ENCODE results near the gene MORN1.

MORN1 gene

DNA sequence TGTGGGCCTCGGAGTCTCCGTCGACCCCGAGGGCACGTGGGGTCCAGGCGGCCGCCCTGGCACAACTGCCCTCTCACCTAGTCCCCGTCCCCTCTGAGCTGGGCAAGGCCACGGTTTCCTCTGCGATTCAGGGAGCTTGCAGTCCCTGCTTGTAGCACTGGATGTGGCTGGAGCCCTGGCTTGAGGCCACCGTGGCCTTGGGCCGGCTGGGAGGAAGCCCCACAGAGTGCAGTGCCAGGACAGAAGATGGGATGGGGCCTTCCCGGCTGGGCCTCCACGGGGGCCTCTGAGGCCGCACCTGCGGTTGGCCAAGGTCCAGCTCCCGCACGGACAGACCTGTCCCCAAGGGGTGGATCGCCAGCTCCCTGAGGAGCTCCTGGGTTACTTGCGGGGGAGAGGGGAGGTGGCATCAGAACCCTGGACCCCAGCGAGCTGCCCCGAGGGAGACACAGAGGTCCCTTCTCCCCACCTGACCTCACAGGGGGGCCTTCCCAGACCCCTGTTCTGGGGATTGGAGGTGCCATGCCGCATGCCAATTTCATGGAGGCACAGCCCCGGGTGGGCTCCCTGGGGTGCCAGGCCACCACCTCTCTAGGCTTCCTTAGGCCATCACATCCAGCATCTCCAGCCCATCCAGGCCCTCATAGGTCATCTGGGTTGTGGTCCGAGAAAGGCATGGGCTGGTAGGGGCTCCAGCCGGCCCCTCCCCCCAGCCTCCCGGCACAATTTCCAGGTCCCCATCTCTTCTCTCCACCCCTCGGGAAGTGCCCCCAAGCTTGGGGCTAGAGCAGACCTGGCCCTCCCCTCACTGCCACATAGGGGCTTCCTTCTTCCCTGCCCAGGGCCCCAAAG lies 80.8 kb downstream of the MORN1 start:
- TF ChIP-seq, protein P1, sequence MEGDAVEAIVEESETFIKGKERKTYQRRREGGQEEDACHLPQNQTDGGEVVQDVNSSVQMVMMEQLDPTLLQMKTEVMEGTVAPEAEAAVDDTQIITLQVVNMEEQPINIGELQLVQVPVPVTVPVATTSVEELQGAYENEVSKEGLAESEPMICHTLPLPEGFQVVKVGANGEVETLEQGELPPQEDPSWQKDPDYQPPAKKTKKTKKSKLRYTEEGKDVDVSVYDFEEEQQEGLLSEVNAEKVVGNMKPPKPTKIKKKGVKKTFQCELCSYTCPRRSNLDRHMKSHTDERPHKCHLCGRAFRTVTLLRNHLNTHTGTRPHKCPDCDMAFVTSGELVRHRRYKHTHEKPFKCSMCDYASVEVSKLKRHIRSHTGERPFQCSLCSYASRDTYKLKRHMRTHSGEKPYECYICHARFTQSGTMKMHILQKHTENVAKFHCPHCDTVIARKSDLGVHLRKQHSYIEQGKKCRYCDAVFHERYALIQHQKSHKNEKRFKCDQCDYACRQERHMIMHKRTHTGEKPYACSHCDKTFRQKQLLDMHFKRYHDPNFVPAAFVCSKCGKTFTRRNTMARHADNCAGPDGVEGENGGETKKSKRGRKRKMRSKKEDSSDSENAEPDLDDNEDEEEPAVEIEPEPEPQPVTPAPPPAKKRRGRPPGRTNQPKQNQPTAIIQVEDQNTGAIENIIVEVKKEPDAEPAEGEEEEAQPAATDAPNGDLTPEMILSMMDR (IDR thresholded peaks at IDR 0.05; ENCODE audit: low read depth, low read length) = no peak
- H3K4me3 ChIP-seq (ENCODE audit: low read depth, low read length) = no peak overlapping the region

DNA sequence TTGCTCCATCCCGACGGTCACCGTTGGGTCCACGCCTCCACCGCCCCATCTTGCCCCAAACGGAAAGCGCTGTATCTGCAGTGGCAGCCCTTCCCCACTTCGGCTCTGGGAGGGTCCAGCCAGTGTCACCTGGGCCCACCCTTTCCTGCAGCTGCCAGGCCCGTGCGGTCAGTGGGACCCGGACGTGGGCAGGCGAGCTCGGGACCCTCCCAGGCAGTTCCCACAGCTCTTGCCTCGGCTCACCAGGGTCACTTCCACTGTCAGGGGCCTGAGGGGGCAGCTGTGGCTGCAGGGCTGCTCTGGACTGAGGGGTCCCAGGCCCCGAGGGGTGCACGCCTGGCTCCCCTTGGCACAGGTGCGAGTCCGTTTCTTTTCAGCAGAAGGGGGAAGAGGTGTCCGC lies 82.5 kb downstream of the MORN1 start:
- TF ChIP-seq, protein P1 (IDR thresholded peaks at IDR 0.05; ENCODE audit: low read depth, low read length) = no peak
- no peak overlapping the region for H3K4me3 ChIP-seq (ENCODE audit: low read depth, low read length)

DNA sequence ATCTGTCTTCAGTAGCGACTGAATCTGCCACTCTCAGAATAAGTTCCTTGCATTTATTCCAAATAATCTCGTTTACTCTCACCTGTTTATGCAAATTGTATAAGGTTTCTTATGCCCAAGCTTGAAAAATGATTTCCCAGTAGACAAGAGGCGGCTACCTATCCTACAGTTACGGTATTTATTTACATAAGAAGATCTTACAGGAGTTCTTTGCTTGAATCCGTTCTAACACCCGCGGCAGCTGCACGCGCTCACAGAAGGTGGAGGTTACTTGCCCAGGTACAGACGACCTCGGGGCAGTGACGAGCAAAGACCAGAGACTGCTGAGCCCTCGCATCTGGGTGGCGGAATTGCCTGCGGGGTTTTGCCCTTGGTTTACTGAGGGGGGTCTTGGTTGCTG lies 83.4 kb downstream of the MORN1 start:
- TF ChIP-seq, protein P1 (IDR thresholded peaks at IDR 0.05; ENCODE audit: low read depth, low read length) = no peak
- no peak overlapping the region for H3K4me3 ChIP-seq (ENCODE audit: low read depth, low read length)

DNA sequence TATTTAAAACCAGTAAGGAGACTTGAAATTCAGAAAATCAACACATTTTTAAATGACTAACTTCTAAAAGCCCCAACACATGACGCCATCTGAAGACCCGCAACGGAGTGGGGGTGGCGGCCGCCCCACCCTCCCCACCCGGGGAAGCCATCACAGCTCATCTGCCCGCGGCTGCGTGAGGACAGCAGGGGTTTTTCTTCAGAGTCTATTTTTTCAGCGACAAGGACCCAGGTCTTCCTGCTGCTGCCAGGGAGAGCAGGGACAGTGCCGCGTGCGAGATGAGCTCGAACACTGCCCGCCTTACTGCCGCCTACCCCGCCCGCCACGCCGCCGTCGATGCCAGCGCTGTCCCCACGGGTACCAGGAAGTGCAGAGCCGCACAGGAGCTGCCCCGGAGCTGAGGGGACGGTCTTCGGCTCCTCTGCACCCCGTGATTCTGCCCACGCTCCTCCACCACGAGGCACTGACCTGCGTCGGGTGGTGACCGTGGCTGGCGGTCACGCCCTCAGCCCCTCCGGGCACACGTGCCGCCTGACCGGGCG lies 84.2 kb downstream of the MORN1 start:
- TF ChIP-seq, protein P1 (IDR thresholded peaks at IDR 0.05; ENCODE audit: low read depth, low read length) = no peak
- H3K4me3 ChIP-seq (ENCODE audit: low read depth, low read length) = no peak overlapping the region

DNA sequence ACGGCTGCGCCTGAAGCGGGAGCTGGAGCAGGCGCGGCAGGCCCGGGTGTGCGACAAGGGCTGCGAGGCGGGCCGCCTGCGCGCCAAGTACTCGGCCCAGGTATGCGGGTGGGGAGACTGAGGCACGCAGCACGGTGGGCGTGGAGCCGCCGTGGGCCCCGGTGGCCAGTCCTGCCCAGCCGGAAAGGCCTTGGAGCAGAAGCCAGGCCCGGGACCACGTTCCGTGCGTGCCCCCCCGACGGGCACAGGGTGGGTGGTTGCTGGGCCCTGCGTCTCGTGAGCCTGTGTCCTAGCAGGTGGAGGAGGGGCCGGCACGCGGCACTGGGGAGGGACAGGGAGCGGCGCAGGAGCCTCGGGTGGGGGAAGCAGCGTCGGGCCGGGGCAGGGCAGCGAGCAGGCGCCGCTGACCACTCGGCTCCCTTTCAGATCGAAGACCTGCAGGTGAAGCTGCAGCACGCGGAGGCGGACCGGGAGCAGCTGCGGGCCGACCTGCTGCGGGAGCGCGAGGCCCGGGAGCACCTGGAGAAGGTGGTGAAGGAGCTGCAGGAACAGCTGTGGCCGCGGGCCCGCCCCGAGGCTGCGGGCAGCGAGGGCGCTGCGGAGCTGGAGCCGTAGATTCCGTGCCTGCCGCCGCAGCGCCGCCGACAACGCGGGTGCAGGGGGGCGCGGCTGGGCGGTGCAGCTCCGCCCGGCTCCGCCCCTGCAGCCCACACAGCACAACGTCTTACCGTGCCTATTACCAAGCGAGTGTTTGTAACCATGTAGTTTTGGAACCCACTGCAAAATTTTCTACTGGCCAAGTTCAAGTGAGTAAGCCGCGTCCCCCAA lies 85.0 kb downstream of the MORN1 start:
- no peak overlapping the region for H3K4me3 ChIP-seq (ENCODE audit: low read depth, low read length)
- TF ChIP-seq, protein P1 (IDR thresholded peaks at IDR 0.05; ENCODE audit: low read depth, low read length) = no peak

DNA sequence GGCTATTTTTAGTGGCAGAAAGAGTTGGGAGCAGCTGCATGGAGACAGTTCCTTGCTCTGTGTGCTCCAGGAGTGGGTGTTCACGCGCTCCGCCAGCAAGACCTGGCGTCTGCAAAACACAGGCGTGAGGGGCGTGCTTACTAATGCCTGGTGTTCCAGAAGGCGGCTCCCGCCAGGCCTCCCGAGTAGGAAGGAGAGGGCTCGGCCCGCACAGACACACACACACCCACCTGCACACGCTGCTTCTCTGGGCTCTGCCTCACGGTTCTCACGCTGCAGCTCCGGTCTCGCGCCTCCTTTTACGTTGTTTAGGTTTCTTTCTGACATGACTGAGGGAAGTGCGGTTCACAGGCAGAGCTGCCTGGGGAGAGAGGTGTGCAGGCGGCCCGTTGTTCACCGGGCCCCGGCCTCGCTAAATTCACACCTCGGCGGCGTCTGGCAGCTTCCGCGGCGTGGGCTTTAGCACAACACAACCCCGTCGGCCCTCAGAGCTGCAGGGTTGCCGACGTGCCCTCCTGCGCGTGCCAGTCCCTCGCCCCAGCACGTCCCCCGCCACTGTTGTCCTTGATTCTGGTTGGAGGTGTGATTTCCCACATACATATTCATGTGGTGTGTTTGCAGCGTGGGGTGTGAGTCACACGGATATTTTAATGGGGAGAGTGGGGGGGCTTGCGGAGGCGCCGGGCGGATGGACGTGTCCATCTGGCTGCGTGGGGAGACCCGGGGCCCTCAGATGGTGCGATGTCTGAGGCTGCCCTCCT lies 86.3 kb downstream of the MORN1 start:
- TF ChIP-seq, protein P1 (IDR thresholded peaks at IDR 0.05; ENCODE audit: low read depth, low read length) = no peak
- no peak overlapping the region for H3K4me3 ChIP-seq (ENCODE audit: low read depth, low read length)
